UCSD-AML1 (cell line): Measurements from ENCODE around the gene OSBPL2.

Source experiments
- DNase-seq: peaks from one replicate; lab custom pipeline; 2025; ENCODE audit not compliant: unreplicated experiment; lab: John Stamatoyannopoulos, UW

The OSBPL2 gene

DNA sequence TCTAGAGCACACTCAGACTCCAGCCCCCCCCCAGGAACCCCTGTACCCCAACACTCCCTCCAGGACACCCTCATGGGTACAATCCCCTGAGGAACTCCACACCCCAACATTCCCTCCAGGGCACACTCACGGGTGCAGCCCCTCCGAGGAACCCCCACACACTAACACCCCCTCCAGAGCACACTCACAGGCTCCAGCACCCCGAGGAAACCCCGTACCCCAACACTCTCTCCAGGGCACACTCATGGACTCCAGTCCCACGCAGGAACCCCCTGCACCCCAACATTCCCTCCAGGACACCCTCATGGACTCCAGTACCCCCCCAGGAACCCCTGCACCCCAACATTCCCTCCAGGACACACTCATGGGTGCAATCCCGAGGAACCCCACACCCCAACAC lies 97.2 kb downstream of the OSBPL2 start:
- DNase-seq: no peak

DNA sequence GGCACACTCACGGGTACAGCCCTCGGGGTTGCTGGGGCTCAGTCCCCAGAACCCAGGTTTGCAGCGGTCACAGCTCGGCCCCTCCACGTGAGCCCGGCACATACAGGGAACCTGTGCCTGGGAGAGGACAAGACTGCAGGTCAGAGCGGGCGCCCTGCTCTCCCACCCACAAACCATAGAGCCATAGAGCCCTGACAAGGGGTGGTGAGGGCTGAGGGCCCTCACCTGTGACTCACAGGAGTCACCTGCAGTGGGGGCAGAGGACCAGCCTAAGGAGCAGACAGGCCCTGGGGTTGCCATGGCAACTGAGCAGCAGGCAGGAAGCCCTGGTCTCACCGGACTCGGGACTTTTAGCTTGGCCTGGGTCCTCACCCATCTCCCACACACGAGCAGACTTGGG lies 98.0 kb downstream of the OSBPL2 start:
- no peak for DNase-seq

DNA sequence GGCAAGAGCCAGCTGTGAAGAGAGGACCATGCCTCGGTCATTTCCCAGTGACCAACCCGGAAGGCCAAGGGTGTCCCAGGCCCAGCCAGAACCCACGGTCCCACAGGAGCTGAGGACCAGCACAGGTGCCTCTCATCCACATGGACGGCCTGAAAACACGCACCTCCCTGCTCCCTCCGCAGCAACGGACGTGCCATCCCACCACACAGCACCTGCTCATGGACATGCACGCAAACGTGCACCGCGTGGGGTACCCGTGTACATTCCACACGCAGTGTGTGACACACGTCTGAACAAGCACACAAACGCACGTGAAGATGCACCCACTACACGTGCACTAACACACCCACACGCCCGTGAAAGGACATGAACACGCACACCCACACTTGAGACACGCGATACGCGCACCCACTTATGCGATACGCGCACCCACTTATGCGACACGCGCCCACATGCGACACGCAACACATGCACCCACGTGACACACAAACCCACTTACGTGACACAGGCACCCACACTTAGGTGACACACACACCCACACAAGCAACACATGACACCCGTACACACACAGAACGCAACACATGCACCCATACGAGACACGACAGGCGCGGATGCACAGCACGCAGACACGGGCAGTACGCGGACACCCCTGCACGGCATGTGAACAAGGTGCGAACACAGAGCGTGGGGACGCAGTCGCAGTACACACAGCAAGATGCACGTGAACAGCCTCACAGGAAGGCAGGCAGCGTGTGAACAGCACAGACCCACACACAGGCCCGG lies 98.6 kb downstream of the OSBPL2 start:
- no peak for DNase-seq

DNA sequence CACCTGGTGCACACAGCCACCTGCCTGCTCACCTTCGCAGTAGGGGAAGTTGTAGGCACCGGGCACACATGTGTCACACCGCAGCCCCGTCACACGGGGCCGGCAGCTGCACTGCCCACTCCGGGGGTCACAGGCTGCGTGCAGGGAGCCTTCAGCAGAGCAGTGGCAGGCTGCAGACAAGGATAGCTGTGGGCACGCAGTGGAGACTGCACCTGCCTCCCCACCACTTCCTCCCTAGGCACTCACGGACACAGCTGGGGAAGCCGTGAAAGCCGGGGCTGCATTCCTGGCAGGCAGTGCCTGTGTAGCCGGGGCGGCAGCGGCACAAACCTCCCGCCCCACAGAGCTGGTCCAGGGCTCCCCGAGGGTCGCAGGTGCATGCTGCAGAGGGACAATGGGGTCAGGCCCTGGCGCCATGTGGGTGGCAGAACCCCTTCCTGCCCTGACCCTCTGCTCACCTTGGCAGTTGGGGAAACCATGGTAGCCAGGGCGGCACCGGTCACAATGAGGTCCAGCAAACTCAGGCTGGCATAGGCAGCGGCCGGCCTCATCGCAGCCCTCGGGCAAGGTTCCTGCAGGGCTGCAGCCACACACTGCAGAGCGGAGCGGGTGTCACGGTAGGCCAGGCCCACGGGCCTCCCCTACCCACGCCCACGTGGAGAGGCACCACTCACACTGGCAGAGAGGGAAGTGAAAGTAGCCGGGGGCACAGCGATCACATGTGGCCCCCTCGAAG lies 99.4 kb downstream of the OSBPL2 start:
- DNase-seq: no peak

DNA sequence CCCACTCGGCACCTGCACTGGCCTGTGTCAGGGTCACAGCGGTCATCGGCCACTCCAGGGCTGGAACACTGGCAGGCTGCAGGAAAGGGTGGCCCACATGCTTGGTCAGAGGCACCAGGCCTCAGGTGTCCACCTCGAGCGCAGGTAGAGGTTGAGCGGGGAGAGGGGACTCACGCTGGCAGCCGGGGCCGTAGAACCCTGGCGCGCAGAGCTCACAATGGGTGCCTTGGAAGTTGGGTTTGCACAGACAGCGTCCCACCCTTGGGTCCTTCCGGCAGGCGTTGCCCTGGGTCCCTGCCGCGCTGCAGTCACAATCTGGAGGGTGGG lies 99.9 kb downstream of the OSBPL2 start:
- DNase-seq: no peak

DNA sequence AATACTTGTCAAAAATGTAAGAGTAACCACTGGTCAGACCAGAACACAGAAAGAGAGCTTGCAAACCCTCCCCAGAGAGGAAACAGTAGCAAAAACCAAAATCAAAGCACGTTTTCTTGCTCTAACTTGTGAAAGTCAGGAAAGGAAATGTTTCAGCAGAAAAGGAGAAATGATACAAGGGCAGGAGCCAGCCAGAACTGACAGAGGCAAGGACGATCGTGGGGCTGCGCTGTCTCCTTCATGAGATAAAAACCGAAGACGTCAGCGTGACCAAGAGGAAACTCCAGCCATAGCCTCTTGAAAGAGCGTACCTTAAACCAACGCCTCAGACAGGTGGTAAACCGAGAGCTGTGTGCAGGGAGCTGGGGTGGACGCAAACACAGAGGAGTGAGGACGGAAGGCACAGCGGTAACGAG lies 101.3 kb downstream of the OSBPL2 start:
- no peak for DNase-seq

DNA sequence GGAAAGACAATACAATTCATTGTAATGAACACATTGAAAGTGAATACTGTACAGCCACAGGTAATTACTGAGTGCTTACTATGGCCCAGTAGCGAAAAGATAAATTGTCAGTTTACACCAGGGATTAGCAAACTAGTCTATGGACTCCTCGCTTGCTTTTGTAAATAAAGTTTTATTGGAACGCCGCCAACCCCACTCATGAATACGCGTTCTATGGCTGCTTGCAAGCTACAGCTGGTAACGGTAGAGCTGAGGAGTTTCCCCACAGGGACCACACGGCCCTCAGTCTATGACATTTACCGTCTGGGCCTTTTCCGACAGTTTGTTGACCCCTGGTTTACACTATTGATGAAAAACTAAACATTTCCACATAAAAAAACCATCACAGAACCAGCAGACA lies 104.6 kb downstream of the OSBPL2 start:
- DNase-seq: no peak

DNA sequence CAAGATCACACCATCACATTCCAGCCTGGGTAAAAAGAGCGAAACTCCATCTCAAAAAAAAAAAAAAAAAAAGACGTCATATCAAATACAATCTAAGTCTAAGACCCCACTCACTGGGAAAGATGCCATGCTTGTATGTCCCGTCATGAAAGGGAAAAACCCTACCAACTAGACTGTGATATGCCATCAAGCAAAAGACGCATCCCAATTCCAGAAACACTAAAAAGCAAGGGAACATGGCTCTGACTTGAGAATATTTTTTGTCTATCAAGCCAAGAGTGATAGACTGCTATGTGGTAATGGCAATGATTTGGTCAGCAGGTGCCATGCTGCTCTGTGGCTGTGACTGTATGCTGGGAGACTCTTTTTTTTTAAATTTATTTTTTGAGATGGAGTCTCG lies 105.8 kb downstream of the OSBPL2 start:
- no peak for DNase-seq

DNA sequence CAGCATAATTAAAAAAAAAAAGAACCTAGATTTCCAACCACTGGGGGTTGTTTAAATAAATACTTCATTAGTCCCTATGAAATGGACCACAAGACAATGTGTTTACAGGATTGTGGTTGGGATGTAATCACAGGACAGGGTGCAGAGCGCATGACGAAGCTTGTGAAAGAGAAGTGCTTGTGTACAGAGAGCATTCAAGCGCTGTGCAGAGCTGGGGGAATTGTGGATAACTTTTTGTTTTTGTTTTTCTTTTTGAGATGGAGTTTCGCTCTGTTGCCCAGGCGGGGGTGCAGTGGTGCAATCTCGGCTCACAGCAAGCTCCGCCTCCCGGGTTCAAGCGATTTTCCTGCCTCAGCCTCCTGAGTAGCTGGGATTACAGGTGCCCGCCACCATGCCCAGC lies 106.5 kb downstream of the OSBPL2 start:
- DNase-seq: no peak
